ENCODE results near the gene NAALADL2. TPM values are rescaled to one million over a fixed set of nuclear protein-coding genes. Genes with fewer than 3 reads are reported as not detected.

NAALADL2 gene
- total and polyA plus RNA-seq, 2 of the 8 experiments (the other 6 are each of a cell fraction or from before 2014, with no cell fraction given) = 0.12 to 0.22 TPM

DNA sequence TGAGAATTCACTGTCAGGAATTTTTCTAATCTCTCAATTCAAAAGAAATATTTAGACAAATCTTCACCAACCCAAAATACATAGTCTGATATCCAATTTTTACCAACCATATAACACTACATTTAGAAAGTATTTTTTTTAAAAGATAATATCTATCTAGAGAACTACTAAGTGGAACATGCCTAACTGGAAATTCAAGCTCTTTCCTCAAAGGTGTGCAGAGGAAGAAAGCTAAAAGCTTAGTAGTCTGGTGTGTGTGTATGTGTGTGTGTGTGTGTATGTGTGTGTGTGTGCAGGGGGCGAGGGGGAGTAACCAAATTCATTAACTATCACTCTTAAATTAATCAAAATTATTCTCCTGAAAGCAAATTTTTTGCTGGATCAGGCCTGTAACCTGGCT is 797.3 kb downstream of the NAALADL2 start (continued):
- no peak for TF ChIP-seq CHD7 (IDR thresholded peaks at IDR 0.05; ENCODE audit: insufficient replicate concordance, low read length)
- no peak for TF ChIP-seq EZH2 (IDR thresholded peaks at IDR 0.05; ENCODE audit: low read depth, low read length, severe bottlenecking)
- no peak for TF ChIP-seq CREB1 (IDR thresholded peaks at IDR 0.05)
- no peak for TF ChIP-seq SP2 (IDR thresholded peaks at IDR 0.05; ENCODE audit: low read length)
- no peak for TF ChIP-seq POU5F1 (IDR thresholded peaks at IDR 0.05; ENCODE audit: low read depth, low read length)
- no peak for TF ChIP-seq EP300 (IDR thresholded peaks at IDR 0.05; ENCODE audit: borderline replicate concordance in 1 of 2, low read depth in 2 of 2, low read length in 2 of 2)
- no peak for TF ChIP-seq ASH2L (IDR thresholded peaks at IDR 0.05; ENCODE audit: low read length)
- no peak for TF ChIP-seq RNF2 (IDR thresholded peaks at IDR 0.05; ENCODE audit: borderline replicate concordance, low read depth, low read length, missing control alignments, poor library complexity, severe bottlenecking)
- TF ChIP-seq SRF (IDR thresholded peaks at IDR 0.05; ENCODE audit: low read depth, low read length) = no peak
